Endometrial microvascular endothelial cells (primary cell): ENCODE results near the gene MAP2K7. TPM values are rescaled to one million over a fixed set of nuclear protein-coding genes. Genes with fewer than 3 reads are reported as not detected.

Experiments used
- in situ Hi-C: cut with HindIII; loops from 2 replicates; pipeline ENCODE4 v1.10.0; 2017; ENCODE audit warnings: low sequenced_read_pairs, low pct_unique_long_range_greater_than_20kb; ENCODE audit errors: inconsistent ontology term
- total RNA-seq: library from RNA; depleted of rRNA; stranded (reverse); fragments of >200 nt; gene quantifications from one replicate; pipeline ENCODE4 v1.2.3, GENCODE V29; 2015; ENCODE audit errors: inconsistent ontology term

MAP2K7 gene
- total RNA-seq, 1 donor from 2014 or later = 13.3 TPM

DNA sequence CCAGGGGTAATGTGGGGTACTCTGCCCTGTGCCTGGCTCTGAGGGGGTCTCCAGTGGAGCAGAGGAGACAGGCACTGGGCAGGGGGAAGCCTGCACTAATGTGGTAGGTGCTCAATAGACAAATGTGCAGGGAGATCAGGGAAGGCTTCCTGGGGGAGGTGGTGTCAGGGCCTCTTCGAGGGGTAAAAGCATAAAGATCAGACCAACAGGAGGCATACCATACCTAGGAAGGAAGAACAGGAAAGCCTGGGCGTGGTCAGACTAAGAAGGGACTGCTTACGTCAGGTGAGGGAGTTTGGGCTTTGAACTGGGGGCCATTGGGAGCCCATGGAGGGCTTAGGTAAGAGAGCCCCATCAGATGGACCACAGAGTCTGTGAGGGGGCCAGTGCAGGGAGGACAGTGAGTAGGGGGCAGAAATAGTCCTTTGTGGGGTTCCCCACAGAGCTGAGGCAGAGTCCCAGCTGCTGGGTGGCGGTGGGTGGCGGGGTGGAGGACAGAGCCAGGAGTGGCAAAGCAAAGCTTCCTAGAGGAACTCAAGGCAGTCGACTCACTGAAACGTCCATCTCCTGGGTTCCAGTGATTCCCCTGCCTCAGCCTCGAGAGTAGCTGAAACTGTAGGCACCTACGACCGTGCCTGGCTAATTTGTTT is 38.3 kb upstream of the MAP2K7 start:
- in situ Hi-C loops = no loop called here

DNA sequence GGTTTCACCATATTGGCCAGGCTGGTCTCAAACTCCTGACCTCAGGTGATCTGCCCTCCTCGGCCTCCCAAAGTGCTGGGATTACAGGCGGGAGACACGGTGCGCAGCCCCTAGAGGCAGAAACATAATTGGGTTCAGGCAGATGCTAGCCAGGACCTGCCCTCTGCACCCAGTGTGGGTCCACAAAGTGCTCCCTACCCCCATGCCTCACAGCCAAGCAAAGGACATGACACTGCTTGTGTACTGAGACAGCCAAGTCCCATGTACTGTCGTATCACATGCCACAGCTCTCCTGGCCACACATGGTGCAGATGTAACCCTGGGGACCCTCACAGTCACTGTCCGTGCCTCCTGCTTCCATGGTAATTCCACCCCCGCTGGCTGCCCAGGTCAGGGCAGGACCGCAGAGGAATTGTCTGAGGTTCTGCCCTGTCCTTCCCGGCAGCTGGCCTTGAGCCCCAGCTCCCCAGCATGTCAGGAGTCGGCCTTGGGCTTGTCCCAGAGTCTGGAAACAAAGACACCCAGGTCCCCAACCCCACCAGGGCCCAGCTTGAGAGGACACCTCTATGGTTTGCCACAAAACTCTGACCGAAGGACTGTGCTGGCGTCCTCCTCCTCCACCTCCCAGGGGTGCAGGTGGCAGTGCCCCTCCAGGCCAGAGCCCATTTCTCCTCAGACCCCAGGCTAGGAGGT is 37.1 kb upstream of the MAP2K7 start:
- in situ Hi-C loops = no loop called here

DNA sequence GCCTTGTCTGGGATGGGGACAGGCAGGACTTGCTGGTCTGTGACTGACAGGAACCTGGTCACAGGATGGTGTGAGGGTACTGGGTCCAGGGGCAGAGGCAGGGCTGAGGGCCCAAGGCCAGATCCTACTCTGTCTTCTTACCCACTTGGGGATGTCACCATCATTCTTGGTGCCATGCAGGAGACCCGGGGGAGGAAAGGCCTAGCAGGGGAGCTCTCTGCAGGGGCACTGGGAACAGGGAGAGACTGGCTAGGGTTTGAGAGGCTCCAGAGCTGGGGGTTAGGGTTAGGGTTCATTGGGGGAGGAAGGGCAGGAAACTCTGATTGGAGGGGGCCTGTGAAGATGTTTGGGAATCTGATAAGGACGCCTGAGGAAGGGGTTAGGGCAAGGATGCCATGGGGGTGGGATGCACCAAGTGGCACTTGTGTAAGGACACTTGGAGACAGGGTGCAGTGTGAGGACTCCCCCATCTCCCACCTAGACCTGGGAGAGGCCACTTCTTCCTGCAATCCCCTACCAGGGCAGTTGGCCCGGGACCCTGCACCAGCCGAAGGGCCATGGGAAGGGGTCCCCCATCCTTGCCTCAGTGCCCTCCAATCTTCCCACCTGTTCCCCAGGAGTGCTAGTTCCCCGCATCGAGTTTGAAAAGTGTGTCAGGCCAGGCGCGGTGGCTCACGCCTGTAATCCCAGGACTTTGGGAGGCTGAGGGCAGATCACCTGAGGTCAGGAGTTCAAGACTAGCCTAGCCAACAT is 36.4 kb upstream of the MAP2K7 start:
- in situ Hi-C loops = no loop called here

GRCh38 chr19:7868326-7868670 is 35.4 kb upstream of the MAP2K7 start:
- in situ Hi-C loops = no loop called here

- in situ Hi-C loops = no loop called here
These were observed 34.8 kb upstream of the MAP2K7 start for GRCh38 chr19:7868671-7869452.

DNA sequence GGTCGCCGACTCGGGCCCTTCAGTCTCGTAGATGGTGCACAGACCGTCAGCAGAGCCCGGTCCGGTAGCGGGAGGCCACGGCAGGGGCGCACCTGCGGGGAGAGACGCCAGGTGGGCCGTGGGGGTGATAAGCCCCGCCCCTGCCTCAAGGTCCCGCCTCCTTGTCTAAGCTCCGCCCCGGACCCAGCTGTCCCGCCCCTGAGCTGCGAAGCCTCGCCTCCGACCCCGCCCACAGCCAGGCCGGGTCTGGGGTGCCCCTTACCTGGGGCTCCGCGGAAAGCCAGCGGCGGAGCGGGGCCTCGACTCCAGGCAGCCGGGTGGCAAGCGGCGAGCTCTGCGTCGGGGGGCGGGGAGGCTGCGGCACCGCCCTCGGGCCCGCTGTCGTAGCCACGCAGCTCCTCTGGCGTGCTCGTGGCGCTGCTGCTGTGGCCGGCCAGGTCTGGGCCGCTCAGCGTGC is 34.2 kb upstream of the MAP2K7 start:
- in situ Hi-C loops = no loop called here

GRCh38 chr19:7869910-7870511 is 33.7 kb upstream of the MAP2K7 start:
- in situ Hi-C loops = no loop called here

- in situ Hi-C loops = no loop called here
These were observed 32.9 kb upstream of the MAP2K7 start for GRCh38 chr19:7870571-7871436.

- in situ Hi-C loops = no loop called here
These were observed 32.0 kb upstream of the MAP2K7 start for GRCh38 chr19:7871437-7872305.

GRCh38 chr19:7872306-7873204 is 31.1 kb upstream of the MAP2K7 start:
- in situ Hi-C loops = no loop called here

- in situ Hi-C loops = no loop called here
These were observed 30.2 kb upstream of the MAP2K7 start for GRCh38 chr19:7873304-7874075.

DNA sequence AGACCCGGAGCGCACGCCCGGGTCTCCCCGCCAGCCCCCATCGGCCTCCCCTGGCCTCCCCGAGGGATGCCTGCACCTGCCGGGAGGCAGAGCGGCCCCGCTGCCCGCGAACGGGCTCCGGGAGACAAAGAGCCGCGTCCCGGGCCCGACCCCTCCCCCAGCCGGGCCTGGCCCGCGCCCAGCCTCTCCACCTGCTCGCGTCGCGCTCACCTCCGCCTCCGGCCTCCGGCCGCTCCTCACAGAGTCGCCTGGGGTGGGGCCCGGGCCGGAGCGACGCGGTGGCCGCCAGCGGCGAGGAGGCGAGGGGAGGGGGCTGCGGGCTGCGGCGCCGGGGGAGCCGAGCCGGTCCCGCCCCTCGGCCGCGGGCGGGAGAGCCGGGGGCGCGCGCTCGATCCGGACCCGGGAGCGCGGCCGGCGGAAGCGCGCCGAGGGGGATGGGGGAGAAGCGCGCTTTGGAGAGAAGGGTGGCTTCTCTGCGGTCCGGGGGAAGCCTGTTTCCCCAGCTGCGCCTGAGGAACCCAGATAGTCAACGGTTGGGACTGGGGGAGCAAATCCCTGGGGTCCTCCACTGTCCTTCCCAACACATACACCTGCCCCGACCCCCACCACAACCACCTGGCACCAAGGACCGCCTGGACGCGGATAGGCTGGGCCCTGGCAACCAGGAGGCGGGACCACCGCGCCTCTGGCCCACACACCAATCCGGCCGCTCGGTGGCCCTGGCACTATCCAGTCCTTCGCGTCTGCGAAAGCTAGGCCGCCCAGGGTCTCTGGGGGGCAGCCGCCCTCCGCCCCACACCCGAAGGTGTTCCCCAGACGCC is 29.4 kb upstream of the MAP2K7 start, which contains the start of gene PRR36:
Gene PRR36 (minus strand): TSS at position 315 of the 821 bp plus-strand sequence. CDS start 701 bp downstream, outside the sequence.
- in situ Hi-C loops = no loop called here

- in situ Hi-C loops = no loop called here
These were observed 28.8 kb upstream of the MAP2K7 start for GRCh38 chr19:7874897-7875273.

GRCh38 chr19:7877249-7877836 is 26.3 kb upstream of the MAP2K7 start:
- in situ Hi-C loops = no loop called here
